CD14-positive monocyte (primary cell): ENCODE results near the gene CDH2. TPM values are rescaled to one million over a fixed set of nuclear protein-coding genes. Genes with fewer than 3 reads are reported as not detected.

Source experiments
- DNase-seq, 3 donors: peaks; one replicate each; pipeline ENCODE4 v3.0.0-alpha.2; 2011 to 2022
- H2AFZ ChIP-seq: 2 replicates; pipeline ENCODE4 v1.6.0; 2012; ENCODE audit warnings: mild to moderate bottlenecking, low read depth, low read length, inconsistent platforms; ENCODE audit not compliant: insufficient read depth, poor library complexity, severe bottlenecking
- H3K27ac ChIP-seq, 2 donors: 1 replicate in 1 of 2; 2 replicates in 1 of 2; pipeline ENCODE4 v1.5.1; 2012 to 2013; ENCODE audit warnings: low read length in 2 of 2, control low read depth in 1 of 2, inconsistent platforms in 1 of 2, low read depth in 1 of 2, mild to moderate bottlenecking in 1 of 2
- H3K27me3 ChIP-seq, 2 donors: one replicate each; pipeline versions ENCODE4 v1.6.0 to v1.6.1; 2011 to 2013; ENCODE audit warnings: low read length in 2 of 2; ENCODE audit not compliant: control insufficient read depth in 2 of 2, insufficient read depth in 2 of 2
- H3K36me3 ChIP-seq, 2 donors: replicated peaks in 1 of 2; 1 replicate in 1 of 2; 2 replicates in 1 of 2; pipeline versions ENCODE4 v1.5.1 to v1.6.1; 2012 to 2013; ENCODE audit warnings: low read length in 2 of 2, control low read depth in 1 of 2, inconsistent platforms in 1 of 2, mild to moderate bottlenecking in 1 of 2; ENCODE audit not compliant: insufficient read depth in 2 of 2, control insufficient read depth in 1 of 2
- H3K4me1 ChIP-seq, 2 donors: 1 replicate in 1 of 2; 2 replicates in 1 of 2; pipeline versions ENCODE4 v1.5.1 to v1.6.1; 2012 to 2013; ENCODE audit warnings: low read length in 2 of 2, control low read depth in 1 of 2, inconsistent platforms in 1 of 2, mild to moderate bottlenecking in 1 of 2, moderate library complexity in 1 of 2; ENCODE audit not compliant: insufficient read depth in 2 of 2, control insufficient read depth in 1 of 2
- H3K4me2 ChIP-seq: replicated peaks from 2 replicates; pipeline ENCODE3; 2012; ENCODE audit warnings: low read length, moderate library complexity, mild to moderate bottlenecking; ENCODE audit not compliant: poor library complexity, severe bottlenecking; ENCODE audit errors: extremely low read depth
- H3K4me3 ChIP-seq, 3 experiments: fragments of 200-600 bp in 1 of 3; sonication (generic) in 1 of 3; replicated peaks in 1 of 3; 1 replicate in 2 of 3; 2 replicates in 1 of 3; pipeline ENCODE4 v1.5.1; 2011 to 2013; ENCODE audit warnings: low read length in 3 of 3, mild to moderate bottlenecking in 3 of 3, control low read depth in 2 of 3, low read depth in 2 of 3, inconsistent platforms in 1 of 3, moderate library complexity in 1 of 3
- H3K79me2 ChIP-seq: 2 replicates; pipeline ENCODE4 v1.6.0; 2012; ENCODE audit warnings: mild to moderate bottlenecking, control low read depth, inconsistent platforms, low read length, moderate library complexity; ENCODE audit not compliant: insufficient read depth
- H3K9ac ChIP-seq: 2 replicates; pipeline ENCODE4 v1.6.0; 2017; ENCODE audit warnings: low read length, mild to moderate bottlenecking; ENCODE audit not compliant: insufficient read depth, poor library complexity, severe bottlenecking
- H3K9me3 ChIP-seq, 2 donors: replicated peaks in 1 of 2; 1 replicate in 1 of 2; 2 replicates in 1 of 2; pipeline versions ENCODE4 v1.5.1 to v1.6.1; 2012 to 2013; ENCODE audit warnings: low read length in 2 of 2, control low read depth in 1 of 2; ENCODE audit not compliant: control insufficient read depth in 1 of 2, insufficient read depth in 1 of 2
- H4K20me1 ChIP-seq: 2 replicates; pipeline ENCODE4 v1.6.0; 2012; ENCODE audit warnings: mild to moderate bottlenecking, low read length, control low read depth, moderate library complexity; ENCODE audit not compliant: insufficient read depth
- H3K27ac Mint-ChIP-seq, 7 donors: one replicate each; pipeline ENCODE4 v1.8.0; 2020; ENCODE audit warnings: mild to moderate bottlenecking in 7 of 7, mixed read lengths in 7 of 7, moderate library complexity in 6 of 7, inconsistent platforms in 2 of 7
- H3K27me3 Mint-ChIP-seq, 3 donors: one replicate each; pipeline ENCODE4 v1.8.0; 2021 to 2022; ENCODE audit warnings: low read depth in 3 of 3, mild to moderate bottlenecking in 3 of 3, mixed read lengths in 3 of 3, moderate library complexity in 3 of 3, inconsistent platforms in 1 of 3
- H3K36me3 Mint-ChIP-seq, 2 donors: one replicate each; pipeline ENCODE4 v1.8.0; 2020; ENCODE audit warnings: mixed read lengths in 2 of 2, inconsistent platforms in 1 of 2, mild to moderate bottlenecking in 1 of 2
- H3K4me1 Mint-ChIP-seq: one replicate; pipeline ENCODE4 v1.8.0; 2020; ENCODE audit warnings: mild to moderate bottlenecking, mixed read lengths
- H3K4me3 Mint-ChIP-seq, 2 donors: one replicate each; pipeline ENCODE4 v1.8.0; 2020; ENCODE audit warnings: mild to moderate bottlenecking in 2 of 2, mixed read lengths in 2 of 2, moderate library complexity in 1 of 2
- H3K9me3 Mint-ChIP-seq, 7 donors: one replicate each; pipeline ENCODE4 v1.8.0; 2020 to 2022; ENCODE audit warnings: mixed read lengths in 7 of 7, mild to moderate bottlenecking in 6 of 7, moderate library complexity in 6 of 7, inconsistent platforms in 2 of 7
- WGBS: methylation state at CpG from one replicate; pipeline ENCODE4 v1.1.5; 2013; ENCODE audit warnings: missing lambda C conversion rate; ENCODE audit not compliant: insufficient coverage; 5-methylcytosine and 5-hydroxymethylcytosine counted together
- intact Hi-C, 2 donors: fragments of 100-400 bp; cut with micrococcal nuclease; formaldehyde crosslinking; loops; one replicate each; pipeline versions ENCODE4 v1.15.0 to v1.15.1; 2023
- polyA plus RNA-seq, 3 donors: library from polyadenylated mRNA; depleted of rRNA in 1 of 3; unstranded in 2 of 3; stranded (reverse) in 1 of 3; fragments of 300-500 nt in 2 of 3; fragments of >200 nt in 1 of 3; fragmentation: Illumina TruSeq in 2 of 3; gene quantifications; 1 replicate in 2 of 3; 2 replicates in 1 of 3; pipeline ENCODE4 v1.2.3, GENCODE V29; 2012 to 2021
- TF ChIP-seq, protein P1 (sequence below): fragments of 200-600 bp; IDR thresholded peaks from one replicate; pipeline ENCODE4 v1.8.0; 2022; ENCODE audit warnings: antibody characterized with exemption, mild to moderate bottlenecking

CDH2 gene
- polyA plus RNA-seq, 3 donors = 0.03 to 0.32 (median 0.08) TPM

DNA sequence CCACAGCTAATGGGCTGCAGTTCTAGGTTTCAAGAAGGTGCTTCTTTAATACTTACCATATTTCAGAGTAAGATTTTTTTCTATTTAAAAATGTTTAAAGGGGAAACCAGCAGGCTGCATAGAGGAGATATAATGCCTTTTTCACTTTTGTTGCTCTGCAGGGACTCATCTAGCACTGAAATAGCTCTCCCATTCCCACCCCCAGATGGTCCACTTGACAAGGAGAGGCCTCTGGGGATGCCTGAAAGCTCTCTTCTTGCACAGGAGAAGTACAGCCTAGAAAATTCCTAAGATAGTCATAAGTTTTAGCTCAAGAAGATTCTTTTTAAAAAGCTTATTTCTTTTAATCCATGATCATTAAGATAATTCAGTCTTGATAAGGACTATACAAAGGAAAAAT lies 126.4 kb downstream of the CDH2 start:
- intact Hi-C loops = no loop called here
- Histone ChIP-seq H3K4me3 (no peak overlapping the region), H3K4me2 (no peak overlapping the region), H2AFZ (no peak overlapping the region), H3K27me3 (no peaks in the 10 kb centered on the region), H3K9ac (no peak overlapping the region), H3K36me3 (no peaks in the 10 kb centered on the region), H3K4me1 (no peaks in the 10 kb centered on the region), H3K27ac (no peak overlapping the region), H4K20me1 (no peaks in the 10 kb centered on the region), H3K79me2 (no peaks in the 10 kb centered on the region), H3K9me3 (no peaks in the 10 kb centered on the region)
- H3K27me3 Mint-ChIP-seq = no peaks in the 10 kb centered on the region
- no peak overlapping the region for H3K4me3 Mint-ChIP-seq
- H3K27ac Mint-ChIP-seq = no peak overlapping the region
- TF ChIP-seq, protein P1, sequence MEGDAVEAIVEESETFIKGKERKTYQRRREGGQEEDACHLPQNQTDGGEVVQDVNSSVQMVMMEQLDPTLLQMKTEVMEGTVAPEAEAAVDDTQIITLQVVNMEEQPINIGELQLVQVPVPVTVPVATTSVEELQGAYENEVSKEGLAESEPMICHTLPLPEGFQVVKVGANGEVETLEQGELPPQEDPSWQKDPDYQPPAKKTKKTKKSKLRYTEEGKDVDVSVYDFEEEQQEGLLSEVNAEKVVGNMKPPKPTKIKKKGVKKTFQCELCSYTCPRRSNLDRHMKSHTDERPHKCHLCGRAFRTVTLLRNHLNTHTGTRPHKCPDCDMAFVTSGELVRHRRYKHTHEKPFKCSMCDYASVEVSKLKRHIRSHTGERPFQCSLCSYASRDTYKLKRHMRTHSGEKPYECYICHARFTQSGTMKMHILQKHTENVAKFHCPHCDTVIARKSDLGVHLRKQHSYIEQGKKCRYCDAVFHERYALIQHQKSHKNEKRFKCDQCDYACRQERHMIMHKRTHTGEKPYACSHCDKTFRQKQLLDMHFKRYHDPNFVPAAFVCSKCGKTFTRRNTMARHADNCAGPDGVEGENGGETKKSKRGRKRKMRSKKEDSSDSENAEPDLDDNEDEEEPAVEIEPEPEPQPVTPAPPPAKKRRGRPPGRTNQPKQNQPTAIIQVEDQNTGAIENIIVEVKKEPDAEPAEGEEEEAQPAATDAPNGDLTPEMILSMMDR = no peak
- H3K36me3 Mint-ChIP-seq = no peaks in the 10 kb centered on the region
- peaks cover 0 to 2% (median 0%) of the 10 kb centered on the region in 7 donors for H3K9me3 Mint-ChIP-seq
- no peak for DNase-seq
- no peaks in the 10 kb centered on the region for H3K4me1 Mint-ChIP-seq

DNA sequence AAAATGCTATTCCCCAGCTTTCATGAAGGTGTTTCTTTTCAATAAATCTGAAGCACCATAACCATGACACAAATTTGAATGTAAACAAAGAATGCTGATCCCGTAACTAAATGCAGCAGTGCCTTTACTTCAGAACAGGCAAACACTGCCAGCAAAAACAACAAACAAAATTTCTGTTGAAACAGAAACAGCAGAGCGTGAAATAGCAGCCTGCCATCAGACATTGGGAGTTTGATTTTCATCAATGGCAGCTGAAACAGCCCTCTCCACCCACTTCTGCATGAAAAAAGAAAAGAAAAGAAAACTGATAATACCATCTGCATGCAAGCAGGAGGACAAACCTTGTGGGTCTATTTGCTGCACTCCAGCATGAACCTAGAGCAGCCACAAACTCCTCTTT lies 128.3 kb downstream of the CDH2 start:
- Histone ChIP-seq H3K9ac (no peak overlapping the region), H3K36me3 (no peaks in the 10 kb centered on the region), H4K20me1 (no peaks in the 10 kb centered on the region), H3K4me1 (no peaks in the 10 kb centered on the region), H3K27ac (no peak overlapping the region), H3K27me3 (no peaks in the 10 kb centered on the region), H2AFZ (no peak overlapping the region), H3K79me2 (no peaks in the 10 kb centered on the region), H3K4me2 (no peak overlapping the region), H3K4me3 (no peak overlapping the region), H3K9me3 (no peaks in the 10 kb centered on the region)
- H3K27ac Mint-ChIP-seq = no peak overlapping the region
- H3K4me3 Mint-ChIP-seq = no peak overlapping the region
- no peaks in the 10 kb centered on the region for H3K4me1 Mint-ChIP-seq
- no peak for DNase-seq
- TF ChIP-seq, protein P1 = no peak
- 100% methylated on average over 2 of the region's 2 CpGs for WGBS
- H3K36me3 Mint-ChIP-seq = no peaks in the 10 kb centered on the region
- intact Hi-C loops = no loop called here
- peaks cover 0 to 2% (median 0%) of the 10 kb centered on the region in 7 donors for H3K9me3 Mint-ChIP-seq
- H3K27me3 Mint-ChIP-seq = no peaks in the 10 kb centered on the region
